Upper lobe of left lung (tissue), 6 donors: ENCODE data around the gene PDE9A. TPM values are rescaled to one million over a fixed set of nuclear protein-coding genes. Genes with fewer than 3 reads are reported as not detected.
A peak's percentile ranks its signal among the peaks of the same experiment; 100 is the strongest.

Experiments
- ATAC-seq, 2 donors: fragments of 200-7000 bp; cut with Tn5 transposase; one replicate each; pipeline ENCODE4 v1.9.1; 2022; ENCODE audit warnings: mild to moderate bottlenecking in 2 of 2, moderate library complexity in 2 of 2; ENCODE audit not compliant: low FRiP score in 2 of 2
- DNase-seq, 2 donors: peaks; one replicate each; pipeline ENCODE4 v3.0.0-alpha.2; 2019 to 2020
- H3K27ac ChIP-seq, 4 donors: fragments of 200-600 bp; sonication (generic); one replicate each; pipeline ENCODE4 v1.5.1; 2016 to 2019
- H3K27me3 ChIP-seq, 4 donors: fragments of 200-600 bp; sonication (generic); one replicate each; pipeline ENCODE4 v1.5.1; 2017 to 2019
- H3K36me3 ChIP-seq, 4 donors: fragments of 200-600 bp; sonication (generic); one replicate each; pipeline ENCODE4 v1.5.1; 2016 to 2019
- H3K4me1 ChIP-seq, 4 donors: fragments of 200-600 bp; sonication (generic); one replicate each; pipeline ENCODE4 v1.5.1; 2018 to 2019
- H3K4me3 ChIP-seq, 4 donors: fragments of 200-600 bp; sonication (generic); one replicate each; pipeline ENCODE4 v1.5.1; 2017 to 2019; ENCODE audit warnings: mild to moderate bottlenecking in 2 of 4, moderate library complexity in 1 of 4
- H3K9me3 ChIP-seq, 4 donors: fragments of 200-600 bp; sonication (generic); one replicate each; pipeline ENCODE4 v1.5.1; 2018 to 2019
- CTCF ChIP-seq, 6 experiments: fragments of 450-650 bp in 4 of 6; fragments of 200-600 bp in 2 of 6; sonication (generic) in 2 of 6; IDR thresholded peaks; one replicate each; pipeline ENCODE4 v1.5.1; 2016 to 2019; ENCODE audit warnings: antibody characterized with exemption in 6 of 6
- EP300 ChIP-seq, 4 donors: sonication (generic); formaldehyde crosslinking; IDR thresholded peaks; one replicate each; pipeline ENCODE4 v1.5.1; 2017; ENCODE audit warnings: antibody characterized with exemption in 4 of 4, control low read depth in 2 of 4
- POLR2A ChIP-seq, 4 donors: fragments of 450-650 bp; IDR thresholded peaks; one replicate each; pipeline ENCODE4 v1.5.1; 2016 to 2017; ENCODE audit warnings: antibody characterized with exemption in 4 of 4, mild to moderate bottlenecking in 2 of 4
- POLR2AphosphoS5 ChIP-seq, 2 donors: sonication (generic); formaldehyde crosslinking; IDR thresholded peaks; one replicate each; pipeline ENCODE4 v1.5.1; 2017; ENCODE audit warnings: antibody characterized with exemption in 2 of 2
- WGBS, 2 donors: methylation state at CpG; one replicate each; pipeline ENCODE4 v1.1.5; 2017 to 2018; 5-methylcytosine and 5-hydroxymethylcytosine counted together
- total RNA-seq, 6 donors: library from RNA; depleted of rRNA in 4 of 6; stranded (reverse); fragments of >200 nt in 4 of 6; gene quantifications; one replicate each; pipeline versions ENCODE4 v1.1.0 to v1.2.1, GENCODE V29; 2016 to 2021
- donor health status: DM: no; HTN: no; CAD: no; lungs with moderate emphysema.
- donor health status: DM: no; HTN: yes; CAD: no; lungs with severe emphysema.

Gene PDE9A
- total RNA-seq, 6 donors from 2014 or later = 4.0 to 12.4 (median 6.6) TPM

DNA sequence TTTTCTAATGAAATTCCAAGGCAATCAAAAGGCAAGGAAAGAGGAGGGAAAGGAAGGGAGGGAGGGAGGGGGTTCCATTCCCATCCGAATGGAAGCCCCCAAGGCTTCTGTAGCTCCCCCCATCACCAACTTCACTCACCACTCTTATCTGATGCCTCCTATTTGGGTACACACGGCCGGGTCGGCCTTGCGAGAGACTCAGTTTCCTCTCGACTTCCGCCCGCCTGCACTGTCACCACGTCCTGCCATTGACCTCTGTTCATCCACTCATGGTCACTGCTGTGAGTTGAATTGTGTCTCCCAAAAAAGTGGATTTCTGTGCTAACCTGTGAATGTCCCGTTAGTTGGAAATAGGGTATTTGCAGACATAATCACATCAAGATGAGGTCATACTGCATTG lies 11.2 kb downstream of the PDE9A start:
- H3K36me3 ChIP-seq = no peaks in the 10 kb centered on the region
- H3K27ac ChIP-seq = no peak overlapping the region
- ATAC-seq (no peak), DNase-seq (no peak)
- no peaks in the 10 kb centered on the region for H3K27me3 ChIP-seq
- H3K4me3 ChIP-seq = no peak overlapping the region
- TF ChIP-seq POLR2AphosphoS5 (IDR thresholded peaks at IDR 0.05) (no peak), POLR2A (IDR thresholded peaks at IDR 0.05) (no peak), CTCF (IDR thresholded peaks at IDR 0.05) (no peak), EP300 (IDR thresholded peaks at IDR 0.05) (no peak)
- H3K9me3 ChIP-seq = no peaks in the 10 kb centered on the region
- WGBS, 2 donors = 89% methylated on average over 10 of the region's 10 CpGs
- peaks cover 0 to 11% (median 0%) of the 10 kb centered on the region in 4 donors for H3K4me1 ChIP-seq

- DNase-seq (no peak), ATAC-seq (peak in 1 of 2 donors; percentile 42)
- Histone ChIP-seq H3K27ac (no peak overlapping the region), H3K36me3 (no peaks in the 10 kb centered on the region), H3K27me3 (no peaks in the 10 kb centered on the region), H3K4me1 (peaks cover 0 to 11% (median 0%) of the 10 kb centered on the region in 4 donors), H3K9me3 (no peaks in the 10 kb centered on the region), H3K4me3 (no peak overlapping the region)
- TF ChIP-seq POLR2AphosphoS5 (IDR thresholded peaks at IDR 0.05) = no peak
- no peak for TF ChIP-seq CTCF (IDR thresholded peaks at IDR 0.05)
- no peak for TF ChIP-seq POLR2A (IDR thresholded peaks at IDR 0.05)
- TF ChIP-seq EP300 (IDR thresholded peaks at IDR 0.05) = no peak
- WGBS, 2 donors = 80 to 93% methylated on average over 3 to 8 of the region's 8 CpGs
These were observed 11.6 kb downstream of the PDE9A start for GRCh38 chr21:42665026-42665425.

- Histone ChIP-seq H3K36me3 (no peaks in the 10 kb centered on the region), H3K27me3 (no peaks in the 10 kb centered on the region), H3K27ac (no peak overlapping the region), H3K4me1 (peaks cover 0 to 11% (median 0%) of the 10 kb centered on the region in 4 donors), H3K9me3 (no peaks in the 10 kb centered on the region), H3K4me3 (no peak overlapping the region)
- WGBS, 2 donors = 82 to 100% methylated on average over 2 to 13 of the region's 13 CpGs
- ATAC-seq (no peak), DNase-seq (no peak)
- no peak for TF ChIP-seq EP300 (IDR thresholded peaks at IDR 0.05)
- no peak for TF ChIP-seq POLR2A (IDR thresholded peaks at IDR 0.05)
- TF ChIP-seq CTCF (IDR thresholded peaks at IDR 0.05) = no peak
- TF ChIP-seq POLR2AphosphoS5 (IDR thresholded peaks at IDR 0.05) = no peak
These were observed 12.1 kb downstream of the PDE9A start for GRCh38 chr21:42665484-42665883.

GRCh38 chr21:42666023-42666747 lies 12.8 kb downstream of the PDE9A start:
- ATAC-seq (no peak), DNase-seq (peak in 1 of 2 donors; percentile 76)
- no peak overlapping the region for H3K4me3 ChIP-seq
- WGBS, 2 donors = 79 to 84% methylated on average over 18 to 20 of the region's 30 CpGs
- TF ChIP-seq EP300 (IDR thresholded peaks at IDR 0.05) (no peak), POLR2A (IDR thresholded peaks at IDR 0.05) (no peak), POLR2AphosphoS5 (IDR thresholded peaks at IDR 0.05) (no peak)
- no peaks in the 10 kb centered on the region for H3K9me3 ChIP-seq
- H3K27me3 ChIP-seq = no peaks in the 10 kb centered on the region
- no peaks in the 10 kb centered on the region for H3K36me3 ChIP-seq
- peaks cover 0 to 11% (median 0%) of the 10 kb centered on the region in 4 donors for H3K4me1 ChIP-seq
- H3K27ac ChIP-seq = no peak overlapping the region

DNA sequence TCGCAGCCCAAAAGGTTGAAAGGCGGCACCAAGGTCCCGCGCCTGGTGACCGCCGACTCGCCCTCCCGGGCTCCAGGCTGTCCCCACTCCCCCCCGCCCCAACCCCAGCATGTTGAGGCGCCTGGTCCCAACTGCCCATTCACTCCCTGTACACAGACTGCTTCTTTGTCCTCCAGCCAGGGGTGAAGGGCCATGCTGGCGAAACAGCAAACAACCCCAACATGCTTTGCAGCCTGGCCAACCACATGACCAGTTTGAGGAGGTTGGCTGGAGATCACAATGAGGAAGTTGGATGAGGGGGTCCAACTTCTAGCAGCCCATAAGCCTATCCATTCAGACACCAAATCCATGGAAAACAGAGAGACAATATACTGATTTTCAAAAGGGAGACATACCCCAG lies 13.5 kb downstream of the PDE9A start:
- TF ChIP-seq POLR2A (IDR thresholded peaks at IDR 0.05) = no peak
- Histone ChIP-seq H3K27me3 (no peaks in the 10 kb centered on the region), H3K36me3 (no peaks in the 10 kb centered on the region), H3K9me3 (no peaks in the 10 kb centered on the region), H3K27ac (no peak overlapping the region), H3K4me1 (peaks cover 0 to 11% (median 0%) of the 10 kb centered on the region in 4 donors), H3K4me3 (no peak overlapping the region)
- ATAC-seq (no peak), DNase-seq (no peak)
- WGBS, 2 donors = 89% methylated on average over 11 of the region's 11 CpGs
